ENCODE results near the gene CUL2.
"Not testable (repeated sequence)": the region's sequence is repeated elsewhere in the genome, so short reads cannot be mapped to it uniquely, and the experiment has no call there.

CUL2 gene

DNA sequence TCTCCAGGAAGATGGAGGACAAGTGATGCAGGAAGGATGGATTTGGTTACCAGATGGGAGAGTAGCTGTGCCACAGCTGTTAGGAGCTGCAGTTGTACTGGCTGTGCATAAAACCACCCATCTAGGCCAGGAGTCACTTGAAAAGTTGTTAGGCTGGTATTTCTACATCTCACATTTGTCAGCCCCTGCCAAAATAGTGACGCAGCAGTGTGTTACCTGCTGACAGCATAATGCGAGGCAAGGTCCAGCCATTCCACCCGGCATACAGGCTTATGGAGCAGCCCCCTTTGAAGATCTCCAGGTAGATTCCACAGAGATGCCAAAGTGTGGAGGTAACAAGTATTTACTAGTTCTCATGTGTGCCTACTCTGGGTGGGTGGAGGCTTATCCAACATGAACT, 116.4 kb downstream of the CUL2 start:
- not testable (repeated sequence) for DNase-seq

- DNase-seq: not testable (repeated sequence)
Measured at GRCh38 chr10:34973121-34973520, 117.0 kb downstream of the CUL2 start.

DNA sequence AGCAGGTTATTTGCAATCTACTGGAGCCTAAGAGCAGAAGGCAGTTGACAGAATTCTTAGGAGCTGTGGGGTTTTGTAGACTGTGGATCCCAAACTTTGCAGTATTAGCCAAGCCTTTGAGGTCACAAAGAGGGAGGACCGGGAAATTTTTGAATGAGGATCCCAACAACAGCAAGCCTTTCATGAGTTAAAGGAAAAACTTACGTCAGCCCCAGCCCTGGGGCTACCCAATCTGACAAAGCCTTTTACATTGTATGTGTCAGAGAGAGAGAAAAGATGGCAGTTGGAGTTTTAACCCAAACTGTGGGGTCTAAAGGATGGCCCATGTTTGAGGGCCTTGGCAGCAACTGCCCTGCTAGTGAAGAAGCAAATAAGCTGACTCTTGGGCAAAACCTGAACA, 117.5 kb downstream of the CUL2 start:
- not testable (repeated sequence) for DNase-seq

DNA sequence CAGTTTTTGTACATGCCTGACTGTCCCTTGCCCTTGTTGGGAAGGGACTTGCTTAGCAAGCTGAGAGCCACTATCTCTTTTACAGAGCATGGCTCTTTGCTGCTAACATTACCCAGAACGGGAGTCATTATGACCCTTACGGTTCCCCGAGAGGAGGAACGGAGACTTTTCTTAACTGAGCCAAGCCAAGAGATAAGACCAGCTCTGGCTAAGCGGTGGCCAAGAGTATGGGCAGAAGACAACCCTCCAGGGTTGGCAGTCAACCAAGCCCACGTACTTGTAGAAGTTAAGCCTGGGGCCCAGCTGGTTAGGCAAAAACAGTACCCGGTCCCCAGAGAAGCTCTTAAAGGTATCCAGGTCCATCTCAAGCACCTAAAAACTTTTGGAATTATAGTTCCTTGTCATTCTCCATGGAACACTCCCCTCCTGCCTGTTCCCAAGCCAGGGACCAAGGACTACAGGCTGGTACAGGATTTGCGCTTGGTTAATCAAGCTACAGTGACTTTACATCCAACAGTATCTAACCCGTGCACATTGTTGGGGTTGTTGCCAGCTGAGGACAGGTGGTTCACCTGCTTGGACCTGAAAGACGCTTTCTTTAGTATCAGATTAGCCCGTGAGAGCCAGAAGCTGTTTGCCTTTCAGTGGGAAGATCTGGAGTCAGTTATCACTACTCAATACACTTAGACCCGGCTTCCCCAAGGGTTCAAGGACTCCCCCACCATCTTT, 118.4 kb downstream of the CUL2 start:
- not testable (repeated sequence) for DNase-seq

DNA sequence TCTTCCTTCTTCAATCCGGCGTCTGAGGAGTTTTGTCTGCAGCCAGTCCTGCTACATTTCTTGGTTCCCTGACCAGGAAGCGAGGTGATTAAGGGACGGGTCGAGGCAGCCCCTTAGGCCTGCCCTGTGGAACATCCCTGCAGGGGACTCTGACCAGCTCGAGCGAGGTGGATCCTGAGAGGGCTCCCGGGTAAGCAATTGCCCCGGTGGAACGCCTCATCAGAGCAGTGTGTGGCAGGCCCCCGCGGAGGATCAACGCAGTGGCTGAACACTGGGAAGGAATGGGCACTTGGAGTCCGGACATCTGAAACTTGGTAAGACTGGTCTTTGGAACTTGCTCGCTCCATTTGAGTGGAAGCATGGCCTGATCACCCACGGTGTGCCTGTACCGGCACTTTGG, 121.0 kb downstream of the CUL2 start:
- DNase-seq: no peak

- no peak for DNase-seq
Measured at GRCh38 chr10:34967335-34967880, 122.7 kb downstream of the CUL2 start.

DNA sequence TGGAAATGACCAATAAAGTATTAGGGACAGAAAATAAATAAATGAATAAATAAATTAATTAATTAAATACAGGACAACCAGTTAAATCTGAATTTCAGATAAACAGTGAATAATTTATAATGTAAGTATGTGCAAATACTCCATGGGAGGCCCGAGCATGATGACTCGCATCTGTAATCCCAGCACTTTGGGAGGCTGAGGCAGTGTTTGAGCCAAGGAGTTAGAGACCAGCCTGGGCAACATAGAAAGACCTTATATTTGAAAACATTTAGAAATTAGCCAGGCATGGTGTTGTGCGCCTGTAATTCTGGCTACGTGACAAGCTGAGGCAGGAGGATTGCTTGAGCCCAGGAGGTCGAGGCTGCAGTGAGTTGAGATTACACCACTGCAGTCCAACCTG, 123.7 kb downstream of the CUL2 start:
- no peak for DNase-seq

- no peak for DNase-seq
Measured at GRCh38 chr10:34966040-34966439, 124.1 kb downstream of the CUL2 start.

GRCh38 chr10:34964166-34964800, 125.9 kb downstream of the CUL2 start:
- DNase-seq: no peak

- DNase-seq: no peak
Measured at GRCh38 chr10:34962866-34963265, 127.3 kb downstream of the CUL2 start.

GRCh38 chr10:34960983-34961382, 129.2 kb downstream of the CUL2 start:
- DNase-seq: peak; percentile 14

- DNase-seq: no peak
Measured at GRCh38 chr10:34959786-34960185, 130.4 kb downstream of the CUL2 start.

DNA sequence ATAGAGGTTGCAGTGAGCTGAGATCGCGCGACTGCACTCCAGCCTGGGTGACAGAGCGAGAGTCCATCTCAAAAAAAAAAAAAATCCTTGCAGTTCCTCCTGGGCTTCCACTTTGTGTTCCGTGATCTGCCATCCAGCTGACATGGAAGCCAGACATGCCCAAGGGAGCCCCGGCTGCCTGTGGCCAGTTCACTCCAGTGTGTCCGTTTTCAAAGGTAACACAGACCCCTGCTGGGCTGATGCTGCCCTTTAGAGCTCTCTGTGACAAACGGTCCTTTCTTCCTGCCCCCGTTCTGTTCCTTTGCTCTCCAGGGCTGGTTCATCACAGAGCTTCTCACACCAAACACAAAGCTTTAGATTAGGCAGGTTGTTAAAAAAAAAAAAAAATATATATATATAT, 130.8 kb downstream of the CUL2 start:
- no peak for DNase-seq

Measured in NCI-H1436 (cell line).